H9 (cell line): Measurements from ENCODE around the gene UGT2A3. TPM values are rescaled to one million over a fixed set of nuclear protein-coding genes. Genes with fewer than 3 reads are reported as not detected.

Experiments
- DNase-seq: peaks from one replicate; pipeline ENCODE4 v3.0.0-alpha.2; 2017
- H2AFZ ChIP-seq: one replicate; pipeline ENCODE4 v1.6.1; 2013; ENCODE audit warnings: mild to moderate bottlenecking, low read length, control low read depth, moderate library complexity
- H2AK5ac ChIP-seq: 2 replicates; pipeline ENCODE4 v1.6.1; 2013; ENCODE audit warnings: low read length, control low read depth, mixed read lengths; ENCODE audit not compliant: insufficient read length
- H2BK120ac ChIP-seq: one replicate; pipeline ENCODE4 v1.6.1; 2013; ENCODE audit warnings: low read depth, mild to moderate bottlenecking, low read length, control low read depth, inconsistent platforms; ENCODE audit not compliant: poor library complexity, severe bottlenecking
- H2BK12ac ChIP-seq: 2 replicates; pipeline ENCODE4 v1.6.1; 2013; ENCODE audit warnings: low read length, control low read depth, mixed read lengths, low read depth; ENCODE audit not compliant: insufficient read length
- H2BK15ac ChIP-seq: 2 replicates; pipeline ENCODE4 v1.6.1; 2013; ENCODE audit warnings: low read depth, low read length, control low read depth
- H2BK20ac ChIP-seq: one replicate; pipeline ENCODE4 v1.6.1; 2013; ENCODE audit warnings: low read depth, mild to moderate bottlenecking, low read length, control low read depth, inconsistent platforms; ENCODE audit not compliant: poor library complexity, severe bottlenecking
- H2BK5ac ChIP-seq: 2 replicates; pipeline ENCODE4 v1.6.1; 2013; ENCODE audit warnings: low read length, control low read depth, mixed read lengths; ENCODE audit not compliant: insufficient read length
- H3K14ac ChIP-seq: 2 replicates; pipeline ENCODE4 v1.6.1; 2013; ENCODE audit warnings: low read length, control low read depth; ENCODE audit not compliant: insufficient read depth
- H3K18ac ChIP-seq: 2 replicates; pipeline ENCODE4 v1.6.1; 2013; ENCODE audit warnings: low read depth, mild to moderate bottlenecking, mixed read lengths, low read length, control low read depth; ENCODE audit not compliant: insufficient read length
- H3K23ac ChIP-seq: 2 replicates; pipeline ENCODE4 v1.6.1; 2013; ENCODE audit warnings: low read length, control low read depth, mixed read lengths, low read depth; ENCODE audit not compliant: insufficient read length
- H3K23me2 ChIP-seq: 2 replicates; pipeline ENCODE4 v1.6.1; 2013; ENCODE audit warnings: low read depth, mild to moderate bottlenecking, mixed read lengths, low read length, control low read depth; ENCODE audit not compliant: insufficient read length, poor library complexity, severe bottlenecking
- H3K27ac ChIP-seq: 2 replicates; pipeline ENCODE4 v1.5.1; 2013; ENCODE audit warnings: low read length, control low read depth, mixed read lengths, low read depth; ENCODE audit not compliant: insufficient read length
- H3K27me3 ChIP-seq: 2 replicates; pipeline ENCODE4 v1.6.1; 2013; ENCODE audit warnings: low read length, control low read depth, inconsistent platforms; ENCODE audit not compliant: insufficient read depth
- H3K4ac ChIP-seq: 2 replicates; pipeline ENCODE4 v1.6.1; 2013; ENCODE audit warnings: low read depth, mild to moderate bottlenecking, control low read depth, inconsistent platforms, low read length, moderate library complexity
- H3K4me1 ChIP-seq: 2 replicates; pipeline ENCODE4 v1.6.1; 2013; ENCODE audit warnings: low read length, control low read depth, inconsistent platforms; ENCODE audit not compliant: insufficient read depth
- H3K4me2 ChIP-seq: 2 replicates; pipeline ENCODE4 v1.6.1; 2013; ENCODE audit warnings: low read length, control low read depth, mixed read lengths; ENCODE audit not compliant: insufficient read length, insufficient read depth
- H3K56ac ChIP-seq: 2 replicates; pipeline ENCODE4 v1.6.1; 2013; ENCODE audit warnings: low read depth, mild to moderate bottlenecking, mixed read lengths, low read length, control low read depth; ENCODE audit not compliant: insufficient read length
- H3K79me1 ChIP-seq: 2 replicates; pipeline ENCODE4 v1.6.1; 2013; ENCODE audit warnings: low read depth, mild to moderate bottlenecking, moderate library complexity, low read length, control low read depth, inconsistent platforms; ENCODE audit not compliant: insufficient read depth, poor library complexity, severe bottlenecking
- H3K79me2 ChIP-seq: 2 replicates; pipeline ENCODE4 v1.6.1; 2013; ENCODE audit warnings: low read length, control low read depth, inconsistent platforms; ENCODE audit not compliant: insufficient read depth
- H3K9ac ChIP-seq: 2 replicates; pipeline ENCODE4 v1.6.1; 2013; ENCODE audit warnings: low read length, control low read depth, mixed read lengths; ENCODE audit not compliant: insufficient read length; ENCODE audit errors: extremely low read depth
- H3K9me3 ChIP-seq: one replicate; pipeline ENCODE4 v1.6.1; 2013; ENCODE audit warnings: low read depth, low read length, inconsistent platforms; ENCODE audit not compliant: control insufficient read depth
- H3T11ph ChIP-seq: one replicate; pipeline ENCODE4 v1.6.1; 2013; ENCODE audit warnings: mild to moderate bottlenecking, low read length, control low read depth, inconsistent platforms
- H4K20me1 ChIP-seq: one replicate; pipeline ENCODE4 v1.6.1; 2013; ENCODE audit not compliant: control insufficient read depth, insufficient read length, insufficient read depth
- H4K5ac ChIP-seq: 2 replicates; pipeline ENCODE4 v1.6.1; 2013; ENCODE audit warnings: low read depth, mild to moderate bottlenecking, mixed read lengths, low read length, control low read depth; ENCODE audit not compliant: insufficient read length
- H4K8ac ChIP-seq: replicated peaks from 2 replicates; pipeline ENCODE4 v1.6.1; 2013; ENCODE audit warnings: low read length, control low read depth, mixed read lengths, low read depth; ENCODE audit not compliant: insufficient read length
- H4K91ac ChIP-seq: 2 replicates; pipeline ENCODE4 v1.6.1; 2013; ENCODE audit warnings: low read depth, mild to moderate bottlenecking, moderate library complexity, mixed read lengths, low read length, control low read depth; ENCODE audit not compliant: insufficient read length
- H3K27ac Mint-ChIP-seq, 3 experiments: 2 replicates in 2 of 3; 3 replicates in 1 of 3; pipeline ENCODE4 v1.8.0; 2020 to 2021; ENCODE audit warnings: mixed read lengths in 3 of 3, mild to moderate bottlenecking in 1 of 3, moderate library complexity in 1 of 3
- H3K27me3 Mint-ChIP-seq: 2 replicates; pipeline ENCODE4 v1.8.0; 2021; ENCODE audit warnings: low read depth, mild to moderate bottlenecking, moderate library complexity, mixed read lengths
- H3K36me3 Mint-ChIP-seq, 3 experiments: 2 replicates in 2 of 3; 3 replicates in 1 of 3; pipeline ENCODE4 v1.8.0; 2020 to 2021; ENCODE audit warnings: low read depth in 3 of 3, mixed read lengths in 3 of 3; ENCODE audit not compliant: insufficient read depth in 1 of 3
- H3K4me1 Mint-ChIP-seq, 2 experiments: 2 replicates each; pipeline ENCODE4 v1.8.0; 2020; ENCODE audit warnings: mixed read lengths in 2 of 2
- H3K4me3 Mint-ChIP-seq, 2 experiments: 2 replicates in 1 of 2; 3 replicates in 1 of 2; pipeline ENCODE4 v1.8.0; 2020 to 2021; ENCODE audit warnings: mild to moderate bottlenecking in 2 of 2, mixed read lengths in 2 of 2, moderate library complexity in 1 of 2
- H3K9me3 Mint-ChIP-seq, 2 experiments: 2 replicates in 1 of 2; 3 replicates in 1 of 2; pipeline ENCODE4 v1.8.0; 2020; ENCODE audit warnings: mild to moderate bottlenecking in 2 of 2, mixed read lengths in 2 of 2, moderate library complexity in 1 of 2
- CTCF ChIP-seq: fragments of 200-600 bp; sonication (generic); conservative IDR thresholded peaks from 3 replicates; pipeline ENCODE4 v1.8.0; 2021; ENCODE audit warnings: antibody characterized with exemption, mild to moderate bottlenecking
- WGBS: extraction: QIAGEN DNeasy Blood & Tissue Kit; methylation state at CpG from one replicate; pipeline ENCODE4 v1.1.7; 2013; ENCODE audit warnings: missing lambda C conversion rate, low lambda C conversion rate, mixed read lengths; ENCODE audit not compliant: insufficient read length; ENCODE audit errors: extremely low coverage; 5-methylcytosine and 5-hydroxymethylcytosine counted together
- total RNA-seq: library from RNA; stranded (reverse); gene quantifications from 2 replicates; pipeline ENCODE4 v1.2.1, GENCODE V29; 2021

Gene UGT2A3
- total RNA-seq, 1 experiment from 2014 or later: not detected

GRCh38 chr4:68995292-68995691, 43.7 kb upstream of the UGT2A3 start:
- Mint-ChIP-seq H3K27ac (no peak overlapping the region), H3K4me3 (no peak overlapping the region), H3K27me3 (no peaks in the 10 kb centered on the region), H3K36me3 (peaks cover 0 to 3% (median 0%) of the 10 kb centered on the region in 3 experiments; a peak in 2 of 7 replicates), H3K9me3 (peaks cover 3 to 10% of the 10 kb centered on the region in 2 experiments; a peak in 4 of 5 replicates), H3K4me1 (no peaks in the 10 kb centered on the region)
- Histone ChIP-seq H3K14ac (no peak overlapping the region), H3K4ac (no peak overlapping the region), H4K91ac (no peak overlapping the region), H3K23ac (no peak overlapping the region), H3K9me3 (no peaks in the 10 kb centered on the region), H2BK120ac (no peak overlapping the region), H3K23me2 (no peaks in the 10 kb centered on the region), H3K79me2 (no peaks in the 10 kb centered on the region), H4K5ac (no peak overlapping the region), H3K79me1 (no peaks in the 10 kb centered on the region), H3K18ac (no peak overlapping the region), H2AK5ac (no peak overlapping the region), H2BK20ac (no peak overlapping the region), H3K27ac (no peak overlapping the region), H2BK15ac (no peak overlapping the region), H3K56ac (no peak overlapping the region), H3K4me1 (no peaks in the 10 kb centered on the region), H2BK5ac (no peak overlapping the region), H2AFZ (no peak overlapping the region), H4K20me1 (no peaks in the 10 kb centered on the region), H3T11ph (no peak overlapping the region), H3K9ac (no peak overlapping the region), H3K27me3 (no peaks in the 10 kb centered on the region), H4K8ac (no peak overlapping the region), H2BK12ac (no peak overlapping the region), H3K4me2 (no peak overlapping the region)
- WGBS: no CpG with 5 or more reads among the region's 2 CpGs
- no peak for TF ChIP-seq CTCF
- DNase-seq: no peak
